ENCODE results near the gene PSMD14. TPM values are rescaled to one million over a fixed set of nuclear protein-coding genes. Genes with fewer than 3 reads are reported as not detected.

Gene PSMD14
- total RNA-seq, 6 donors from 2014 or later: 18.9 to 56.2 (median 34.8) TPM

GRCh38 chr2:161414042-161415033 is 106.1 kb downstream of the PSMD14 start:
- DNase-seq (peak in 1 of 2 donors; percentile 89), ATAC-seq (ENCODE audit: low FRiP score in 2 of 2) (peak; percentile 77 to 79)
- H3K9me3 ChIP-seq: no peaks in the 10 kb centered on the region
- no peak for TF ChIP-seq POLR2A (IDR thresholded peaks at IDR 0.05)
- TF ChIP-seq EP300 (IDR thresholded peaks at IDR 0.05): no peak
- TF ChIP-seq CTCF (IDR thresholded peaks at IDR 0.05): no peak
- TF ChIP-seq POLR2AphosphoS5 (IDR thresholded peaks at IDR 0.05): no peak
- peaks cover 0 to 8% (median 0%) of the 10 kb centered on the region in 4 donors for H3K36me3 ChIP-seq
- peaks cover 38 to 53% (median 40%) of the 10 kb centered on the region in 4 donors for H3K4me1 ChIP-seq
- H3K27me3 ChIP-seq: peaks cover 0 to 44% (median 24%) of the 10 kb centered on the region in 4 donors
- peak overlapping the region; percentile 19 to 51 (median 39) for H3K4me3 ChIP-seq
- H3K27ac ChIP-seq: no peak overlapping the region
- WGBS, 2 donors: 13 to 19% methylated on average over 22 to 32 of the region's 69 CpGs

- TF ChIP-seq CTCF (IDR thresholded peaks at IDR 0.05) (no peak), POLR2AphosphoS5 (IDR thresholded peaks at IDR 0.05) (no peak)
- Histone ChIP-seq H3K36me3 (peaks cover 0 to 4% (median 0%) of the 10 kb centered on the region in 4 donors), H3K9me3 (no peaks in the 10 kb centered on the region), H3K27me3 (peaks cover 0 to 51% (median 25%) of the 10 kb centered on the region in 4 donors), H3K27ac (no peak overlapping the region), H3K4me1 (peaks cover 38 to 54% (median 40%) of the 10 kb centered on the region in 4 donors), H3K4me3 (peak overlapping the region in 3 of 4 donors; percentile 32 to 51 (median 46))
- DNase-seq (no peak), ATAC-seq (ENCODE audit: low FRiP score in 2 of 2) (peak in 1 of 2 donors; percentile 15)
- WGBS, 2 donors: 8% methylated on average over 29 of the region's 29 CpGs
These were observed 107.1 kb downstream of the PSMD14 start for GRCh38 chr2:161415034-161415986.

GRCh38 chr2:161415987-161416707 is 107.9 kb downstream of the PSMD14 start, which contains the start of gene TBR1:
Gene TBR1 (plus strand): TSS chr2:161416297. CDS start chr2:161416411, 114 bp downstream.
- H3K36me3 ChIP-seq: peaks cover 0 to 3% (median 0%) of the 10 kb centered on the region in 4 donors
- peak within 1 kb of the TSS in 2 of 4 donors; percentile 46 to 51 for H3K4me3 ChIP-seq
- no peak for DNase-seq
- ATAC-seq (ENCODE audit: low FRiP score in 2 of 2): no peak
- WGBS, 2 donors: 7 to 8% methylated on average over 16 of the region's 16 CpGs
- TF ChIP-seq POLR2A (IDR thresholded peaks at IDR 0.05): no peak
- no peak for TF ChIP-seq POLR2AphosphoS5 (IDR thresholded peaks at IDR 0.05)
- TF ChIP-seq CTCF (IDR thresholded peaks at IDR 0.05): no peak
- TF ChIP-seq EP300 (IDR thresholded peaks at IDR 0.05): no peak
- H3K27me3 ChIP-seq: peaks cover 0 to 51% (median 29%) of the 10 kb centered on the region in 4 donors
- H3K27ac ChIP-seq: no peak within 1 kb of the TSS
- no peaks in the 10 kb centered on the region for H3K9me3 ChIP-seq
- peaks cover 38 to 54% (median 40%) of the 10 kb centered on the region in 4 donors for H3K4me1 ChIP-seq

Data from upper lobe of left lung (tissue), 6 donors.